ENCODE results near the gene TBC1D20. TPM values are rescaled to one million over a fixed set of nuclear protein-coding genes. Genes with fewer than 3 reads are reported as not detected.

Gene TBC1D20
- total and polyA plus RNA-seq, 3 donors from 2014 or later, result 43.5 to 52.6 (median 45.7) TPM

GRCh38 chr20:402496-402885 lies 59.8 kb downstream of the TBC1D20 start:
- Histone ChIP-seq H3K27me3 (no peaks in the 10 kb centered on the region), H3K27ac (no peak overlapping the region), H3K36me3 (ENCODE audit: low read depth, missing control alignments) (no peaks in the 10 kb centered on the region), H3K4me3 (no peak overlapping the region), H3K9me3 (no peaks in the 10 kb centered on the region), H3K4me1 (no peaks in the 10 kb centered on the region)
- DNase-seq, result no peak
- TF ChIP-seq, protein P1, sequence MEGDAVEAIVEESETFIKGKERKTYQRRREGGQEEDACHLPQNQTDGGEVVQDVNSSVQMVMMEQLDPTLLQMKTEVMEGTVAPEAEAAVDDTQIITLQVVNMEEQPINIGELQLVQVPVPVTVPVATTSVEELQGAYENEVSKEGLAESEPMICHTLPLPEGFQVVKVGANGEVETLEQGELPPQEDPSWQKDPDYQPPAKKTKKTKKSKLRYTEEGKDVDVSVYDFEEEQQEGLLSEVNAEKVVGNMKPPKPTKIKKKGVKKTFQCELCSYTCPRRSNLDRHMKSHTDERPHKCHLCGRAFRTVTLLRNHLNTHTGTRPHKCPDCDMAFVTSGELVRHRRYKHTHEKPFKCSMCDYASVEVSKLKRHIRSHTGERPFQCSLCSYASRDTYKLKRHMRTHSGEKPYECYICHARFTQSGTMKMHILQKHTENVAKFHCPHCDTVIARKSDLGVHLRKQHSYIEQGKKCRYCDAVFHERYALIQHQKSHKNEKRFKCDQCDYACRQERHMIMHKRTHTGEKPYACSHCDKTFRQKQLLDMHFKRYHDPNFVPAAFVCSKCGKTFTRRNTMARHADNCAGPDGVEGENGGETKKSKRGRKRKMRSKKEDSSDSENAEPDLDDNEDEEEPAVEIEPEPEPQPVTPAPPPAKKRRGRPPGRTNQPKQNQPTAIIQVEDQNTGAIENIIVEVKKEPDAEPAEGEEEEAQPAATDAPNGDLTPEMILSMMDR (IDR thresholded peaks at IDR 0.05), result no peak
- TF ChIP-seq POLR2A (IDR thresholded peaks at IDR 0.05), result no peak
- intact Hi-C loops (cut with DNase I; ENCODE audit: low total_unique reads), result no loop called here
- WGBS, 2 donors, result 81 to 90% methylated on average over 2 of the region's 2 CpGs

GRCh38 chr20:401682-402495 lies 60.4 kb downstream of the TBC1D20 start:
- Histone ChIP-seq H3K4me1 (no peaks in the 10 kb centered on the region), H3K27me3 (no peaks in the 10 kb centered on the region), H3K9me3 (no peaks in the 10 kb centered on the region), H3K36me3 (ENCODE audit: low read depth, missing control alignments) (no peaks in the 10 kb centered on the region), H3K4me3 (no peak overlapping the region), H3K27ac (no peak overlapping the region)
- TF ChIP-seq POLR2A (IDR thresholded peaks at IDR 0.05), result no peak
- TF ChIP-seq, protein P1 (IDR thresholded peaks at IDR 0.05), result no peak
- 87 to 91% methylated on average over 9 of the region's 9 CpGs for WGBS, 2 donors
- intact Hi-C loops (cut with DNase I; ENCODE audit: low total_unique reads), result no loop called here
- DNase-seq, result no peak

DNA sequence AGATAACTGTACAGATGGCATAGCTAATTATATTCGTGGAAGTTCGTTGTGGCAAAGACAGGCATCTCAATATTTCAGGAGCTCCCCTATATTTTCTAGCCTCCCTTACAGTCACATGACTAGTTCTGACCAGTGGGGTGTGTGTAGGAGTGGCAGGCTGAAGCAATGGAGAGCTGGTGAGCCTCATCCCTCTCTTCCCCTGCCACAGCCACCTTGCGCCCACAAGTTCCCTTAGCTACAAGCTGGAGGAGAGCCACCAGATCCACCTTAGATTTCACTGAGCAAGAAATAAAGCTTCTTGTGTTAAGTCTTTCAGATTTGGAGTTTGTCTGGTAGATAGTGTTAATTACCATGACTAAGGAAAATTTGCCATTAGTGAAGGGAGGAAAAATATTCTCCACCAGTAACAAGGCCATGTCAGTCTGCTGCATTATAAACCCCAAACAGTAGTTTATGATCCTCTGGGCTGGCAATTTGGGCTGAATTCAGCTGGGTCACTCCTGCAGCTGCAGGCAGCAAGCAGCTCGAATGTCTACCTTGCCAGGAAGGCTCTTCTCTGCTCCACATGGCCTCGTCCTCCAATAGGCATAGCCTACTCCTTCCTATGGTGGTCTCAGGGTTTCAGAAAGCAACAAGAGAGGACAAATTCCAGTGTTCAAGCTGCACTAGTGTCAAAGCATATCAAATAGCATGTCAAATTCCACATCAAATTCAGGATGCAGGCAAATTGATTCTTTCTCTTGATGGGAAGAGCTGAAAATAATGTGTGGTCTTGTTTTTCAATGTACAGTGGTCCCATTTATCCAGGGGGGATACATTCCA lies 61.7 kb downstream of the TBC1D20 start:
- no peaks in the 10 kb centered on the region for H3K27me3 ChIP-seq
- no peak overlapping the region for H3K4me3 ChIP-seq
- TF ChIP-seq, protein P1 (IDR thresholded peaks at IDR 0.05), result no peak
- TF ChIP-seq POLR2A (IDR thresholded peaks at IDR 0.05), result no peak
- no peaks in the 10 kb centered on the region for H3K4me1 ChIP-seq
- no peak for DNase-seq
- no peak overlapping the region for H3K27ac ChIP-seq
- WGBS, 2 donors, result 75 to 81% methylated on average over 5 of the region's 5 CpGs
- no peaks in the 10 kb centered on the region for H3K36me3 ChIP-seq (ENCODE audit: low read depth, missing control alignments)
- no peaks in the 10 kb centered on the region for H3K9me3 ChIP-seq
- intact Hi-C loops (cut with DNase I; ENCODE audit: low total_unique reads), result no loop called here

DNA sequence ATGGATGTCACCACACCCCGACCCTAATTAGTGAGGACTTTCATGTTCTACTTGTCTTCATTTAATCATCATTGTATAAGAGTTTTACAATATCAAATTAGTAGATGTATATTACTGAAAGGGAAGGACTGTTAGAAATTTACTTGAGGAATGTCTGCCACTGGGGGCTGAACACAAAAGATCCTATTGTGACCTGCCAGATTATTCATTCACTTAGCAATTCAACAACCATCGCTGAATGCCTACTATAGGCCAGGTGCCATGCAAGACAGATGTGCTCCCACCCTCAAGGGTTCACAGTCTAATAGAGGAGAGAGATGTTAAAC lies 62.2 kb downstream of the TBC1D20 start:
- Histone ChIP-seq H3K4me3 (no peak overlapping the region), H3K27ac (no peak overlapping the region), H3K36me3 (ENCODE audit: low read depth, missing control alignments) (no peaks in the 10 kb centered on the region), H3K4me1 (no peaks in the 10 kb centered on the region), H3K27me3 (no peaks in the 10 kb centered on the region), H3K9me3 (no peaks in the 10 kb centered on the region)
- TF ChIP-seq, protein P1 (IDR thresholded peaks at IDR 0.05), result no peak
- TF ChIP-seq POLR2A (IDR thresholded peaks at IDR 0.05), result no peak
- DNase-seq, result no peak
- intact Hi-C loops (cut with DNase I; ENCODE audit: low total_unique reads), result no loop called here
- WGBS, 2 donors, result 50 to 53% methylated on average over 2 of the region's 2 CpGs
